GM12891 (cell line): Measurements from ENCODE around the gene PPP2R5E.

Source experiments
- POLR2A ChIP-seq: IDR thresholded peaks from 2 replicates; pipeline ENCODE4 v1.6.1; 2011; ENCODE audit warnings: low read depth, low read length, control low read depth
- POLR2AphosphoS5 ChIP-seq: IDR thresholded peaks from 2 replicates; pipeline ENCODE4 v1.6.1; 2011; ENCODE audit warnings: low read depth, low read length, control low read depth
- SPI1 ChIP-seq: IDR thresholded peaks from 2 replicates; pipeline ENCODE4 v1.6.1; 2011; ENCODE audit warnings: low read depth, low read length, control low read depth
- TAF1 ChIP-seq: IDR thresholded peaks from 2 replicates; pipeline ENCODE4 v1.6.1; 2011; ENCODE audit warnings: low read depth, low read length, control low read depth

GRCh38 chr14:63421226-63421625, 122.0 kb downstream of the PPP2R5E start:
- TF ChIP-seq POLR2A (no peak), TAF1 (no peak), POLR2AphosphoS5 (no peak), SPI1 (no peak)
